Head of caudate nucleus (tissue), 42 donors: ENCODE data around the gene MT1F.
A peak's percentile ranks its signal among the peaks of the same experiment; 100 is the strongest.
"Not testable (repeated sequence)": the region's sequence is repeated elsewhere in the genome, so short reads cannot be mapped to it uniquely, and the experiment has no call there.

Experiments used
- DNase-seq, 42 donors: peaks; one replicate each; pipeline versions ENCODE4 v3.0.0 to v3.0.0-alpha.2; 2020 to 2021; ENCODE audit warnings: mixed read lengths in 7 of 42
- intact Hi-C: fragments of 100-400 bp; cut with DNase I; formaldehyde crosslinking; loops from one replicate; pipeline ENCODE4 v1.15.0; 2022

Gene MT1F

GRCh38 chr16:56657555-56658326, at the start of gene MT1F:
Gene MT1F (plus strand): TSS chr16:56657959. CDS start chr16:56658059, 100 bp downstream.
- intact Hi-C loops = no loop called here
- peak in 40 of 42 donors; percentile 15 to 73 (median 52) for DNase-seq

GRCh38 chr16:56608043-56608875, 49.5 kb upstream of the MT1F start, which contains the start of gene MT2A:
Gene MT2A (plus strand): TSS chr16:56608584. CDS start chr16:56608656, 72 bp downstream.
- intact Hi-C loops = no loop called here
- DNase-seq = peak; percentile 84 to 98 (median 93)

GRCh38 chr16:56608876-56609462, 48.8 kb upstream of the MT1F start:
- intact Hi-C loops = no loop called here

GRCh38 chr16:56609463-56609921, 48.3 kb upstream of the MT1F start:
- intact Hi-C loops = no loop called here
- DNase-seq = peak in 31 of 42 donors; percentile 40 to 85 (median 67)

More at GRCh38 chr16:56608876-56609462, 48.8 kb upstream of the MT1F start:
- DNase-seq = peak in 29 of 42 donors; percentile 42 to 75 (median 55)

GRCh38 chr16:56610017-56610608, 47.6 kb upstream of the MT1F start:
- DNase-seq = peak in 13 of 42 donors; percentile 27 to 75 (median 52)
- intact Hi-C loops = no loop called here

- intact Hi-C loops = no loop called here
- no peak for DNase-seq
Measured at GRCh38 chr16:56610609-56611111, 47.1 kb upstream of the MT1F start.

- intact Hi-C loops = no loop called here
Measured at GRCh38 chr16:56611281-56611833, 46.4 kb upstream of the MT1F start.

GRCh38 chr16:56613706-56614105, 44.1 kb upstream of the MT1F start:
- DNase-seq = no peak
- intact Hi-C loops = no loop called here

More at GRCh38 chr16:56611281-56611833, 46.4 kb upstream of the MT1F start:
- DNase-seq = peak in 13 of 42 donors; percentile 34 to 73 (median 49)

- DNase-seq = no peak
- intact Hi-C loops = no loop called here
Measured at GRCh38 chr16:56614549-56614991, 43.2 kb upstream of the MT1F start.

GRCh38 chr16:56615353-56615752, 42.4 kb upstream of the MT1F start:
- no peak for DNase-seq

GRCh38 chr16:56616608-56617211, 41.0 kb upstream of the MT1F start:
- DNase-seq = no peak
- intact Hi-C loops = no loop called here

More at GRCh38 chr16:56615353-56615752, 42.4 kb upstream of the MT1F start:
- intact Hi-C loops = no loop called here

GRCh38 chr16:56617212-56618085, 40.3 kb upstream of the MT1F start:
- intact Hi-C loops = no loop called here
- peak in 39 of 42 donors; percentile 40 to 84 (median 65) for DNase-seq

- DNase-seq = no peak
- intact Hi-C loops = no loop called here
Measured at GRCh38 chr16:56618138-56618537, 39.6 kb upstream of the MT1F start.

GRCh38 chr16:56620339-56620897, 37.3 kb upstream of the MT1F start:
- intact Hi-C loops = no loop called here
- DNase-seq = no peak

- DNase-seq, intact Hi-C loops: not testable (repeated sequence)
Measured at GRCh38 chr16:56621665-56622445, 35.9 kb upstream of the MT1F start.

- intact Hi-C loops, DNase-seq: not testable (repeated sequence)
Measured at GRCh38 chr16:56623184-56623583, 34.6 kb upstream of the MT1F start.
